ENCODE results near the gene SHISA6. TPM values are rescaled to one million over a fixed set of nuclear protein-coding genes. Genes with fewer than 3 reads are reported as not detected.

The SHISA6 gene
- polyA plus RNA-seq, 1 experiment: not detected

DNA sequence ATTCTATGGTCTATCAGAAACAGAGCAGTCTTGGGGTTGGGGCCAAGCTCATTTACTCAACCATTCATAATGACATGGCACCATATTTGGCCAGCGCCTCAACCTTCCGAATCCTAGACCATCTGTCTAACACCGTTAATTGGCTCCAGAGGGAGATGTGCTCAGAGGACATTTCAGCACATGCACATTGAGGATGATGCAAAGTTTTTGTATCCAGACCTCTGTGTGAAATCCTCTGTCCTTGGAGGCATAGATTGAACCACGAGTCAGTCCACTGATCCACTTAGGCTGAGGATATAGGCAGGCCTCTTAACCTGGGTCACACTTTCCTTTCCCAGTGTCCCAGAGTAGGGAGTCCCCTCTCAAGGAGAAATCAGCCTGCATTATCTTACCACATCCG lies 85.5 kb downstream of the SHISA6 start:
- CTCF ChIA-PET: no interaction called here
- POLR2A ChIA-PET: no interaction called here
- no peaks in the 10 kb centered on the region for H3K36me3 ChIP-seq (ENCODE audit: control insufficient read depth, insufficient read depth, low read length)
- no peaks in the 10 kb centered on the region for H3K27me3 ChIP-seq (ENCODE audit: control insufficient read depth, insufficient read depth, low read length)
- no peak for DNase-seq (ENCODE audit: low read depth)
- H3K4me3 ChIP-seq (ENCODE audit: low read depth, low read length): no peak overlapping the region
- TF ChIP-seq, protein P1, sequence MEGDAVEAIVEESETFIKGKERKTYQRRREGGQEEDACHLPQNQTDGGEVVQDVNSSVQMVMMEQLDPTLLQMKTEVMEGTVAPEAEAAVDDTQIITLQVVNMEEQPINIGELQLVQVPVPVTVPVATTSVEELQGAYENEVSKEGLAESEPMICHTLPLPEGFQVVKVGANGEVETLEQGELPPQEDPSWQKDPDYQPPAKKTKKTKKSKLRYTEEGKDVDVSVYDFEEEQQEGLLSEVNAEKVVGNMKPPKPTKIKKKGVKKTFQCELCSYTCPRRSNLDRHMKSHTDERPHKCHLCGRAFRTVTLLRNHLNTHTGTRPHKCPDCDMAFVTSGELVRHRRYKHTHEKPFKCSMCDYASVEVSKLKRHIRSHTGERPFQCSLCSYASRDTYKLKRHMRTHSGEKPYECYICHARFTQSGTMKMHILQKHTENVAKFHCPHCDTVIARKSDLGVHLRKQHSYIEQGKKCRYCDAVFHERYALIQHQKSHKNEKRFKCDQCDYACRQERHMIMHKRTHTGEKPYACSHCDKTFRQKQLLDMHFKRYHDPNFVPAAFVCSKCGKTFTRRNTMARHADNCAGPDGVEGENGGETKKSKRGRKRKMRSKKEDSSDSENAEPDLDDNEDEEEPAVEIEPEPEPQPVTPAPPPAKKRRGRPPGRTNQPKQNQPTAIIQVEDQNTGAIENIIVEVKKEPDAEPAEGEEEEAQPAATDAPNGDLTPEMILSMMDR (IDR thresholded peaks at IDR 0.05; ENCODE audit: insufficient read depth, low read depth, low read length): no peak

GRCh38 chr17:11328770-11329169 lies 87.8 kb downstream of the SHISA6 start:
- no peak overlapping the region for H3K4me3 ChIP-seq (ENCODE audit: low read depth, low read length)
- no peaks in the 10 kb centered on the region for H3K27me3 ChIP-seq (ENCODE audit: control insufficient read depth, insufficient read depth, low read length)
- CTCF ChIA-PET: no interaction called here
- TF ChIP-seq, protein P1 (IDR thresholded peaks at IDR 0.05; ENCODE audit: insufficient read depth, low read depth, low read length): no peak
- H3K36me3 ChIP-seq (ENCODE audit: control insufficient read depth, insufficient read depth, low read length): no peaks in the 10 kb centered on the region
- POLR2A ChIA-PET: no interaction called here
- no peak for DNase-seq (ENCODE audit: low read depth)

DNA sequence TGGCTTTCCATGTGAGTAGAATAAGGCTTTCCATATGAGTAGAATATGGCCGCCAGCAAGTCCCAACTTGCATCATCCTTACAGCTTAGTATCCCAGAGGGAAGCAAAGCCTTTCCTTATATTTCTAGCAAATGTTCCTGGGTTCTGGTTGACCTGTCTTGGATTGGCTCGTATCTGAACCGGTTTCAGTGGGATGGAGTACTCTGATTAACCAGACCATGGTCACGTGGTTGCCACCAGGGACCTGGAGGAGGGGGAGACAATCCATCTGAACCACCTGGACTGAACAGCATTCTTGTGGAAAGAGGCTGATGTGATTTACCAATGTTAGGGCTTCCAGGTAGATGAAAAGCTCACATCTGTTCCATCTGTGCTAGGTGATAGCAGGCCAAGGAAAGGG lies 89.0 kb downstream of the SHISA6 start:
- H3K27me3 ChIP-seq (ENCODE audit: control insufficient read depth, insufficient read depth, low read length): no peaks in the 10 kb centered on the region
- TF ChIP-seq, protein P1 (IDR thresholded peaks at IDR 0.05; ENCODE audit: insufficient read depth, low read depth, low read length): no peak
- no peak for DNase-seq (ENCODE audit: low read depth)
- H3K4me3 ChIP-seq (ENCODE audit: low read depth, low read length): no peak overlapping the region
- CTCF ChIA-PET: no interaction called here
- POLR2A ChIA-PET: no interaction called here
- H3K36me3 ChIP-seq (ENCODE audit: control insufficient read depth, insufficient read depth, low read length): no peaks in the 10 kb centered on the region

GRCh38 chr17:11330826-11331225 lies 89.8 kb downstream of the SHISA6 start:
- Histone ChIP-seq H3K36me3 (ENCODE audit: control insufficient read depth, insufficient read depth, low read length) (no peaks in the 10 kb centered on the region), H3K27me3 (ENCODE audit: control insufficient read depth, insufficient read depth, low read length) (no peaks in the 10 kb centered on the region), H3K4me3 (ENCODE audit: low read depth, low read length) (no peak overlapping the region)
- DNase-seq (ENCODE audit: low read depth): no peak
- ChIA-PET POLR2A (no interaction called here), CTCF (no interaction called here)
- TF ChIP-seq, protein P1 (IDR thresholded peaks at IDR 0.05; ENCODE audit: insufficient read depth, low read depth, low read length): no peak

DNA sequence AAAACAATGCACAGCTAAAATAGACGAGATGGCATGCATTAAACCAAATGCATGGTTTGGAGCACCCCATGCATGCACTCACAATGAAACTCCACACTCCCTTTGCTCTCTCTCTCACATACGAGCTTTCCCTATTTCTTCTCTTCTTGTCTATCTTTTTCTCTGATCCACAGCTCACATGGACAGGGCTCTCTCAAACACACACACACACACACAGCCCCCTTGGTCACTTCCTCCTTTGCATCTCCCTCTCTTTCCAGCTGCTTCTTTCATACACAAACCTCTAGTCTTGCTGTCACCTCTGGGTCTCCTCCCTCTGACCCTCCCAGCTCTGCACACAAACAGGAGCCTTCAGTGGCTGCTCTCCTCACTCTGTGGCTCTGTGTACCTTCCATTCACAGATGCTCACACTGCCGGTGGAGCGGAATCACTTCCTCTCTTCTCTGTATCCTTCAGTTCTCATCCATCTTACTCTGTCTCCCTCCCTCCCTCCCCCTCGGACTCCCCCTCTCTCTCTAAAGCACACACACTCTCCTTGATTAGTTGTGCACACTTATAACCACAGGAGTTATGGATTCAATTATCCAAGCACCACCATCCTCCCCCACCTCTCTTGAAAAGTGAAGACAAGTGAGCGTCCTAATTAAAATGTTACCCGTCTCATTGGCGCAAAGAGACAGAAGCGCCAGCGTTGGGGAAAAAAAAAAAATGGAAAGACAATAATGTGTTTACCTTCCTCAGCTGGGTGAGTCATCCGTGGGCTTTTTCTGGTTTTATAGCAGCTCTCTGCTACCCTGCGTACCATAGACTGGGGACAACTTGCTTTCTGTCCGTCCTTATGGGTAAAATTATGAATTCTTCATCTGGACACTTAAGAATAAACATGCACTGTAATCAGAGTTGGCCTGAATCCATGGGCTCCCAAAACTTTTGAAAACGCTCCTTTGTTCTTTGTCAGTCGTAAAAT lies 90.8 kb downstream of the SHISA6 start:
- CTCF ChIA-PET: no interaction called here
- no peak for DNase-seq (ENCODE audit: low read depth)
- Histone ChIP-seq H3K4me3 (ENCODE audit: low read depth, low read length) (no peak overlapping the region), H3K27me3 (ENCODE audit: control insufficient read depth, insufficient read depth, low read length) (no peaks in the 10 kb centered on the region), H3K36me3 (ENCODE audit: control insufficient read depth, insufficient read depth, low read length) (no peaks in the 10 kb centered on the region)
- POLR2A ChIA-PET: no interaction called here
- TF ChIP-seq, protein P1 (IDR thresholded peaks at IDR 0.05; ENCODE audit: insufficient read depth, low read depth, low read length): no peak
